Peyer's patch (tissue), 4 donors: Measurements from ENCODE around the gene MERTK. TPM values are rescaled to one million over a fixed set of nuclear protein-coding genes. Genes with fewer than 3 reads are reported as not detected.
A peak's percentile ranks its signal among the peaks of the same experiment; 100 is the strongest.

Experiments used
- DNase-seq, 3 donors: peaks; one replicate each; pipeline ENCODE4 v3.0.0-alpha.2; 2017 to 2019
- H3K27ac ChIP-seq, 4 donors: fragments of 200-600 bp; sonication (generic); one replicate each; pipeline ENCODE4 v1.5.1; 2016 to 2019
- H3K27me3 ChIP-seq, 2 donors: fragments of 200-600 bp; sonication (generic); one replicate each; pipeline ENCODE4 v1.5.1; 2019
- H3K36me3 ChIP-seq, 3 donors: fragments of 200-600 bp; sonication (generic); one replicate each; pipeline ENCODE4 v1.5.1; 2016 to 2019
- H3K4me1 ChIP-seq, 4 donors: fragments of 200-600 bp; sonication (generic); one replicate each; pipeline ENCODE4 v1.5.1; 2016 to 2019
- H3K4me3 ChIP-seq, 4 donors: fragments of 200-600 bp; sonication (generic); 1 replicate in 3 of 4; 2 replicates in 1 of 4; pipeline ENCODE4 v1.5.1; 2016 to 2019; ENCODE audit warnings: mild to moderate bottlenecking in 1 of 4
- H3K9me3 ChIP-seq, 4 donors: fragments of 200-600 bp; sonication (generic); one replicate each; pipeline ENCODE4 v1.5.1; 2016 to 2019; ENCODE audit warnings: mild to moderate bottlenecking in 1 of 4
- CTCF ChIP-seq, 6 experiments: fragments of 450-650 bp in 4 of 6; fragments of 200-600 bp in 2 of 6; sonication (generic) in 1 of 6; IDR thresholded peaks; one replicate each; pipeline ENCODE4 v1.5.1; 2017 to 2019; ENCODE audit warnings: antibody characterized with exemption in 6 of 6, mild to moderate bottlenecking in 3 of 6, moderate library complexity in 1 of 6
- POLR2A ChIP-seq, 2 donors: fragments of 450-650 bp; IDR thresholded peaks; one replicate each; pipeline ENCODE4 v1.5.1; 2017; ENCODE audit warnings: antibody characterized with exemption in 2 of 2, mild to moderate bottlenecking in 2 of 2, moderate library complexity in 2 of 2
- total RNA-seq, 4 donors: library from RNA; depleted of rRNA; stranded (reverse); fragments of >200 nt; gene quantifications; one replicate each; pipeline ENCODE4 v1.1.0, GENCODE V29; 2016

Gene MERTK
- total RNA-seq, 4 donors from 2014 or later = 8.6 to 56.9 (median 18.5) TPM

GRCh38 chr2:111994042-111994441, 95.6 kb downstream of the MERTK start:
- no peak overlapping the region for H3K27ac ChIP-seq
- H3K4me1 ChIP-seq = peaks cover 0 to 10% (median 0%) of the 10 kb centered on the region in 4 donors
- no peak for DNase-seq
- H3K4me3 ChIP-seq = no peak overlapping the region
- H3K9me3 ChIP-seq = no peaks in the 10 kb centered on the region
- TF ChIP-seq POLR2A (IDR thresholded peaks at IDR 0.05) (no peak), CTCF (IDR thresholded peaks at IDR 0.05) (no peak)
- H3K27me3 ChIP-seq = no peaks in the 10 kb centered on the region
- H3K36me3 ChIP-seq = peaks cover 0 to 10% (median 0%) of the 10 kb centered on the region in 3 donors

- Histone ChIP-seq H3K9me3 (no peaks in the 10 kb centered on the region), H3K4me1 (peaks cover 0 to 10% (median 0%) of the 10 kb centered on the region in 4 donors), H3K27me3 (no peaks in the 10 kb centered on the region), H3K4me3 (no peak overlapping the region), H3K27ac (peak overlapping the region in 2 of 4 donors; percentile 32 to 67), H3K36me3 (peaks cover 0 to 15% (median 0%) of the 10 kb centered on the region in 3 donors)
- DNase-seq = no peak
- TF ChIP-seq CTCF (IDR thresholded peaks at IDR 0.05) = peak in 1 of 6 experiments; percentile 17
- TF ChIP-seq POLR2A (IDR thresholded peaks at IDR 0.05) = no peak
Measured at GRCh38 chr2:111995148-111995547, 96.7 kb downstream of the MERTK start.

DNA sequence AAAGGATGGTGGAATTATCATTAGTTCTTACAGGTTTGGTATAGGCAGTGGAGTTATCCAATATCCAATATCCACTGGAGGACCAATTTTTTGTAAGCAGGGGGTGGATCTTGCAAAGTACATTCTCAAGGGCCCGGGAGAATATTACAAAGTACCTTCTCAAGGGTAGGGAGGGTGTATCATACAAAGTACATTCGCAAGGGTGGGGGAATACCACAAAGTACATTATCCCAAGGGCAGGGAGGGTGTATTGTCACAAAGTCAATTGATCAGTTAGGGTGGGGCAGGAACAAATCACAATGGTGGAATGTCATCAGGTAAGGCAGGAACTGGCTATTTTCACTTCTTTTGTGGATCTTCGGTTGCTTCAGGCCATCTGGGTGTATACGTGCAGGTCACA, 101.4 kb downstream of the MERTK start:
- Histone ChIP-seq H3K9me3 (no peaks in the 10 kb centered on the region), H3K4me3 (no peak overlapping the region), H3K36me3 (peaks cover 0 to 15% (median 0%) of the 10 kb centered on the region in 3 donors), H3K27me3 (no peaks in the 10 kb centered on the region), H3K4me1 (peaks cover 0 to 10% (median 0%) of the 10 kb centered on the region in 4 donors), H3K27ac (no peak overlapping the region)
- TF ChIP-seq CTCF (IDR thresholded peaks at IDR 0.05) = no peak
- no peak for TF ChIP-seq POLR2A (IDR thresholded peaks at IDR 0.05)
- no peak for DNase-seq

GRCh38 chr2:112000399-112001135, 102.2 kb downstream of the MERTK start:
- no peaks in the 10 kb centered on the region for H3K27me3 ChIP-seq
- no peaks in the 10 kb centered on the region for H3K9me3 ChIP-seq
- TF ChIP-seq CTCF (IDR thresholded peaks at IDR 0.05) (no peak), POLR2A (IDR thresholded peaks at IDR 0.05) (no peak)
- no peak overlapping the region for H3K4me3 ChIP-seq
- DNase-seq = no peak
- peaks cover 0 to 4% (median 0%) of the 10 kb centered on the region in 4 donors for H3K4me1 ChIP-seq
- H3K36me3 ChIP-seq = peaks cover 0 to 15% (median 0%) of the 10 kb centered on the region in 3 donors
- no peak overlapping the region for H3K27ac ChIP-seq

DNA sequence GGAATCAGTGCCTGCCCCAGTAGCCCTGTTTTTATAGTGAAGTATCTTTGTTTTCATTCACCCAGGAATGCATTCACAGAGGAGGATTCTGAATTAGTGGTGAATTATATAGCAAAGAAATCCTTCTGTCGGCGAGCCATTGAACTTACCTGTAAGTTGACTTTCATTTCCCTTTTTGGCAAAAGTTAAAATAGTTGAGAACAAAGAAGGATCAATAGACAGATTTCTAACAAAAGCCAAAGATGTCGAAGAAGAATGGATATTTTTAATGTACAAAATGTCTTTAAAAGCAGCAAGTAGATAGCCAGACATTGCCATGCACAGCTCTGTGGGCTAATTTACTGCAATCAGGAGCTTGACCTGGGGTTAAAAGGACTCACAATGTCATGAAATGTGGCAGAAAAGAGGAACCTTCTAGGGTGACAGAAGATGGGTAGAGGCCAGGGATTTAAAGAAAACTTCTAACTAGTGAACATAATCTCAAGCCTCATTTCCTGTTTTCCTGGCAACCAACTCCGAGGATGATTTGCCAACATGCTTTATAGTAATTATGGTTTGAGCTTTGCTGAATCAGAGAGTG, 102.8 kb downstream of the MERTK start:
- H3K27ac ChIP-seq = no peak overlapping the region
- no peaks in the 10 kb centered on the region for H3K4me1 ChIP-seq
- no peak for TF ChIP-seq CTCF (IDR thresholded peaks at IDR 0.05)
- no peak for TF ChIP-seq POLR2A (IDR thresholded peaks at IDR 0.05)
- no peaks in the 10 kb centered on the region for H3K9me3 ChIP-seq
- no peak for DNase-seq
- H3K4me3 ChIP-seq = no peak overlapping the region
- peaks cover 0 to 15% (median 0%) of the 10 kb centered on the region in 3 donors for H3K36me3 ChIP-seq
- H3K27me3 ChIP-seq = no peaks in the 10 kb centered on the region
